HuH-7.5 (cell line): Measurements from ENCODE around the gene CRB2.

ENCODE experiments used
- DNase-seq: peaks from one replicate; pipeline ENCODE4 v3.0.0; 2011; ENCODE audit warnings: low spot score

Gene CRB2

DNA sequence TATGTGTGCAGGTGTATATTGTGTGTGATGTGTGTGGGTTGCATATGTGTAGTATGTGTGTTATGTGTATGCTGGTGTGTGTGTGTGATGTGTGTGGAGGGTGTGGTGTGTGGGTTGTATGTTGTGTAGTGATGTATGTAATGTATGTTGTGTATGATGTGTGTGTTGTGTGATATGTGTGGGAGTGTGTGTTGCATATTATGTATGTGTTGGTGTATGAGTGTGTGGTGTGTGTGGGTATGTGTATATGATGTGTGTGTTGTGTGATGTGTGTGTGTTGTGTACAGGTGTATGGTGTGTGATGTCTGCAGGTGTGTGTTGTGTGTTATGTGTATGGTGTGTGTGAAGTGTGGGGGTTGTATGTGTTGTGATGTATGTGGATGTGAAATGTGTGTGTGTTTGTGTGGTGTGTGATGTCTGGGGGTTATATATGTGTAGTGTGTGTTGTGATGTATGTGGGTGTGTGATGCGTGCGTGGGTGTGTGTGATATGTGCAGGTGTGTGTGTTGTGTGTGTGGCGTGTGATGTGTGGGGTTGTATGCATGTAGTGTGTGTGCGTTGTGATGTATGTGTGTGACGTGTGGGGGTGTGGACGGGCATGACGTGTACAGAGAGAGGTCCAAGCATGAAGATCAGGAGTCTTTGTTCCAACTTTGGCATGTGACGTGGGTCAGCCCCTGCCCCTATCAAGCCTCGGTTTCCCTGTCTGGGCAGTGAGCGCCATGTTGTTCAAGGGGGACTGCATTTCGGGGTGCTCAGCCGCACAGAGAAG, 8.5 kb upstream of the CRB2 start:
- no peak for DNase-seq

DNA sequence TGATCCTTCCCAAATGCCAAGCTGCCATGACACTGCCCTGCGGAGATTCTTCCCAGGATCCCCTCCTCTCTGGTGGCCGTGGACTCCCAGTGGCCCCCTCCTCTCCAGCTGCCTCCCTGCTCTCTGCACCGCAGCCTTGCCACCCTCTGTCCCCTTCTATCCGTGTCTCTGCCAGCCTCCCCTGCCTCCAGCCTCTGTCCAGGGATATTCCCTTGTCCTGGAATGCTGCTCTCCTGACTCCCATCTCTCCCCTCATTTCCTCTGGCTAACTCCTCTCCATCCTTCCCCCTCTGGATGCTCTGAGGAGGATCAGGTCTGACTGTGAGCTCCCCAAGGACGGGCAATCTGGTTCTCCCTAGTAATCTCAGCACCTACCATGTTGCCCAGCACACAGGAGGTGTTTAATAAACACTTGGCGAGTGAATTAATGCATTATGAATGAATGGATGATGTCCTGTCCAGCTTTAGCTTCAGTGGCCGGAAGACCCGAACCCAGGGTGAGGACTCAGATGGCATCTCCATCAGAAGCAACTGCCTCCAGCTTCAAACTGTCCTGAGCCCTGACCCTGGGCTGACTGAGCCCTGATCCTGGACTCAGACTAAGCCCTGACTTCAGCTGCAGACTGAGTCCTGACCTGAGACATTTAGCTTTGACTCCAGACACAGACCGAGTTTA, 7.5 kb upstream of the CRB2 start:
- DNase-seq = peak; percentile 25

DNA sequence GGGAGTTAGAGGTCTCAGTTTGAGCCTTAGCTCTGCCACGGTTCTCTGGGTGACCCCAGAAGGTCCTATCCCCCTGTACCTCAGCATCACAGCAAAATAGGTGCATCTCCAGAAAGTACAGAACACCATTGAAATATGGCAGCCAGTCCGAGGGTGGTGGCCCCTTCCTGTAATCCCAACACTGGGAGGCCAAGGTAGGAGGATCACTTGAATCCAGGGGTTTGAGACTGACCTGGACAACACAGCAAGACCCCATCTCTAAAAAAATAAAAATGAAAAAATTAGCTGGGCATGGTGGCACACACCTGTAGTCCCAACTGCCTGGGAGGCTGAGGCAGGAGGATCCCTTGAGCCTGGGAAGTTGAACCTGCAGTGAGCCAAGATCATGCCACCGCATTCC, 7.0 kb upstream of the CRB2 start:
- DNase-seq = no peak

DNA sequence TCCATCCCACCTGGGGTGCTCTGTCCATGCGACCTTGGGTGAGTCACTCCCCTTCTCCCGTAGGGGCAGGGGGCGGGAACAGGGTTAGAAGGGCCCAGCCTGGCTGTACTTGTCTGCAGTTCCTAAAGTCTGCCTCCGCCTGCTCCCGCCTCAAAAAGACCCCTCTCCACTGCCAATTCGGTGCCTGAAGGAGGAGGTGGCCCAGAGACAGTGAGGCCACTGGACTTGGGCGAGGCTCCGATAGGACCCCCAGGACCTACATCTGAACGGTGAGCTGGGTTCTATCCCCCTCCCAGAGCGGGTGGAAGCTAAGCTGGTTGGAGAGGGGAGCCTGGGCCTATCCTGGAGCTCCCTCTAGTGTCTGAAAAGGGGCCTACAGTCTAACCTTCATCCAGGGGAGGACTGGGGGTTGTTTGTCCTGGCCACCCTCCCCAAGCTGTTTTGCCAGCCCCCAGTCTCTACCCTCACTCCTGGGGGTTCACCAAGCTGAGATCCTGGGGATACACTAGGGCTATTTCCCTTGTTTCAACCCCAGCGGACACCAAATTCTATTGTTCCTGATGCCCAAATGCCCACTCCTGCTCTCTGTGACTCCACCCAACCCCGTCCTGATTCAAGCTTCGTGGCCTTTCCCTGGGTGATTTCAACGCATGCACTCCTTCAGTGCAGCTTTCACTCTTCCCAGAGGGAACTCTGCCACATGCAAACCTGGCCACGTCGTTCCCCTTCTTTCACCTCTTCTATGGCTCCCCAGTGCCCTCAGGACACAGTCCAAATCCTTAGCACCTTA, 6.1 kb upstream of the CRB2 start:
- peak; percentile 93 for DNase-seq

DNA sequence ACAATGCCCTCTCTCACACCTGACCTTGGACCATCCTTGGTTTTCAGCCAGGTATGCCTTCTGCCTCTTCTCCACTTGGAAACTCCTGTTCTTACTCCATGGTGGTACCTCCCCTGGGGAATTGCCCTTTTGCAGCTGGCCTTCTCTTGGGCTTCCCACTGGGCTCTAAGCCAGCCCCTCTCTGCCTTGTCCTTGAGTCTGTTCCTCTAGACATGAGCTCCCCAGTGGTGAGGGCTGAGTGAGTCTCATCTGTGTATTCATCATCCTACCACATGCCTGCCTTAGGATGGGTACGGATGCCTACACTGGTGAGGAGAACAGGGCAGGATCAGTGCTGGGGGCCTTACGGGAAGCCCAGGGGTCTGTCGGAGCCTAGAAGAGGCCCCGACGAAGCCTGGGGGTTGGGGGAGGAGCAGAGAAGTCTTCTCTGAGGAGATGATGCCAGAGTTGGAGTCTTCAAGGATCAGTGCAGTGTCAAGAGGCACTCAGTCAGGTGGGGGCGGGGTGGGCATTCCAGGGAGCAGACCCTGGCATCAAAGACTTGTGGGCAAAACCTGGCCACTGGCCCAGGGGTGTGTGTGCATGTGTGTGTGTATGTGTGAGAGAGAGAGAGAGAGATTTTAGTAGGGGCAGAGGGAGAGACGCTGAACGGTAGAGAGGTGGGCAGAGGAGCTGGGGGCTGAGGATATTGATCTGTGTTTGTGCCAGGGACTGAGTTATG, 5.2 kb upstream of the CRB2 start:
- no peak for DNase-seq

DNA sequence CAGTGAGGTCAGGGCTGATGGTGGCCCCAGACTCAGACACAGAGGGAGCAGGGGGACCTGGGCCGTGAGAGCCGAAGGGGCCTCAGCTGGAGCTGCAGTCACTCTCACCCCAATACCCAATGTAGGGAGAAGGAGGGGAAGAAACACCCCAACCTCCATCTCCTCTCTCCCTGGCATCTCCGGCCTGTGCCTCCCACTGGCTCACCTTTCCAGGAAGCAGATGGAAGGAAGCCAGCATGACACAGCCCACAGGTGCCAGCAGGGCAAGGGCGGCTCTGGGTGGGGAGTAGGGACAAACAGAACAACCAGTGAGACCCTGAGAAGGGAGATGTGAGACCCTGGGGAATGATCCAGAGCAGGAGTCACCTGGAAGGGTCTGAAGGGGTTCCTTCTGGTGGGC, 3.0 kb upstream of the CRB2 start:
- DNase-seq = no peak

DNA sequence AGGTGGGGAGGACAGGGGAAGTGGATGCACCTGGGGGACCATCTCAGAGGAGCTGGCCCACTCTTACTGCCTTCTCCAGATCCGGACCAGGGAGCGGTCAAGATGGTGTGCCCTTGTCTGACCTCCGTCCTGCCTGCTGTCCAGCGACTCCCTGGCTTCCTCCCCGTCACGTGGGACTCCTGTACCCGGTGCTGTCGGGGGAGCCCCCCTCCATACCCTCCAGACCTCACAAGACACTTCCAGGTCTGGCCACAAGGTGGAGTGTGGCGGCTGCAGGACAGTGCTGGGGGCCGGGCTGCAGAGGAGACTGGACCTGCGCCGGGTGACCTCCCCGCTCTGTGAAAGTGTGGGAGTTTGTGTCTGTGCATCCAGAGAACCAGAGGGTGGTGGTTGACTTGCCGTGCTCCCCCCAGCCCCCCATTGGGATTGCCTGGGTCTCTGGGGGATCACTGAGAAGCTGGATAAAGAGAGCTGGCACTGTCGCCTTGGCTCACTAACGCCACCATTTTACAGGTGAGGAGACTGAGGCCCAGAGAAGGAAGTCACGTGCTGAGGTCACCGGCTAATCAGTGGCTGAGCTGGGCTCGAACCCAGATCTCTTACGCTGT, 1.9 kb upstream of the CRB2 start:
- DNase-seq = peak; percentile 94

DNA sequence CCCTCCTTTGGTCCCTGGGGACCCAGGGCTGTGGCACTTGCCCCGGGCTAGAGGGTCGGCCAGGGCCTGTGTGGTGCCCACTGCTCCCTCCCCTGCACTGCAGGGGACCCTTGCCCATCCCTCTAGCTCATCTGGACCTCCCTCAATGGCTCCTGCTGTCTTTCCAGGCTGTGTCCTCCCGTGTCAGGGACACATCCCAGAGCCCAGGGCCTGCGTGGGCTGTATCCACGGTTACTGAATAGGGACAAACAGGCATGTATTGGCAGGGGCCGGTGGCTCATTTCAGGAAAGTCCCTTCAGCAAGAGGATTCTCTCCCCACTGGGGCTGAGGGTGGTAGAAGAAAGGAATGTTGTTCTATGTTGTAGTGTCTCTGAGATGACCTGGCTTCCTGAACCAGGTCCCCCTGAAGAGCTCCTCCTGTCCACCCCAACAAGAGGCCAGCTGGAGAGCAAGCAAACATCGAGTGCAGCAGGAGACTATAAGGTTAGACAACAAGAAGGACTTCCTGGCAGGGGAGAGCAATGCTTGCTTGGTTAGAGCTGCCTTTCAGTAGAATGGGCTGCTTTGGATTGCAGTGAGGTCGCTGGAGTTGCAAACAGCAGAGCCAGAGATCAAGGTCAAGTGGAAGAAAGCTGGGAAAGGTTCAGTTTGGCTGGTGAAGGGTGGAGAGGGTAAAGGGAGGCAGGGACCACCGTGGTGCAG, 1.0 kb upstream of the CRB2 start:
- DNase-seq = no peak

DNA sequence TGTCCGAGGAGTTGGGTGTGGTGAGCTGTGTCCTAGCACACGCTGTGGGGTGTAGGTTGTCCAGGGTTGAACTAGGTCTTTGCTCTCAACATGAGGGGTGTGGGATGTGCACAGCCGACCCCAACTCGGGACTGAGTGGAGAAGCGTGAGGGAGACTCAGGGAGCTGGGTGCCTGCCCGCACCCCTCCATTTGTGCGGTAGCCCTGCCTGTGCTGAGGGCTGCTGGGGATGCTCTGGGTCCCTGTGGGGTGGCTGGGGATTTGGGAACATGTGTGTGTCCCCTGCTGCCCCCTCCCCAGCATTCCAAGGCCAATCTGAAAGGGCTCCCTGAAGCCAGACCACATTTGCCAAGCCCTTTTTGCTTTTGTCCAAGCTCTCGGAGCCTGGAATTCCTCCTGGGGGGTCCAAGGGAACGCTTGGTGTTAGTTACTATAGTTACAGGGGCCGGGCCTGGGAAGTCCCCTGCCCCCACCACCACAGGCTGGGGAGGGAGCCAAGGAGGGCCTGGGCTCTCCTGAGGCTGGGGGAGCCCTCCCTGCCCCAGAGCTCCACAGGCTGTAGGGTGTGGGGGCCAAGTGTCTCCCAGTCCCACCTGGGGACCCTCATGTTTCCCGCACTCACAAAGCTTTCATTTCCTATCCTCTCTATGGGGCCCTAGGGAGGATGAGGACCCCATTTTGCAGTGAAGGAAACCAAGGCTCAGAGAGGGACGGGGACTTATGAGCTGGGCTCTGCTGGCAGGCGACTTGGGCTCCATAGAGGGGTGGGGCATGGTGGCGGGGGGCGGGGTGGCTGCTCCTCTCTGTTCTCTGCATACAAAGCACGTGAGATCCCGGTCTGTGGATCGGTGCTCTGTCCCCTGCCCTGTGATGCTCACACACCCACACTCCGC, 1.1 kb downstream of the CRB2 start:
- no peak for DNase-seq

DNA sequence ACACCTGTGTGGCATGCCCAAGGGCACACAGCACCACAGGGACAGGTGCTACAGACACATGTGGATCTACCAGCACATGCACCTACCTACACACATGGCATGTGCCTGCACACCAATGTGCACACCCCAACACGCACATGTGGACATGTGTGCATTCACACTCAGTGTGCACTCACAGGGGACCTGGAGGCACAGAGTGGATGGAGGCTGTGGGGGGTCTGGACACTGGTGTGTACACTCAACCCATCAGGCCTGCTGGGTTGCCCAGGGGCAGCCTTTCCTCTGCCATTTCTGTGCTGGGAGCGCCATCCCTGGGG, 1.7 kb downstream of the CRB2 start:
- DNase-seq = no peak

DNA sequence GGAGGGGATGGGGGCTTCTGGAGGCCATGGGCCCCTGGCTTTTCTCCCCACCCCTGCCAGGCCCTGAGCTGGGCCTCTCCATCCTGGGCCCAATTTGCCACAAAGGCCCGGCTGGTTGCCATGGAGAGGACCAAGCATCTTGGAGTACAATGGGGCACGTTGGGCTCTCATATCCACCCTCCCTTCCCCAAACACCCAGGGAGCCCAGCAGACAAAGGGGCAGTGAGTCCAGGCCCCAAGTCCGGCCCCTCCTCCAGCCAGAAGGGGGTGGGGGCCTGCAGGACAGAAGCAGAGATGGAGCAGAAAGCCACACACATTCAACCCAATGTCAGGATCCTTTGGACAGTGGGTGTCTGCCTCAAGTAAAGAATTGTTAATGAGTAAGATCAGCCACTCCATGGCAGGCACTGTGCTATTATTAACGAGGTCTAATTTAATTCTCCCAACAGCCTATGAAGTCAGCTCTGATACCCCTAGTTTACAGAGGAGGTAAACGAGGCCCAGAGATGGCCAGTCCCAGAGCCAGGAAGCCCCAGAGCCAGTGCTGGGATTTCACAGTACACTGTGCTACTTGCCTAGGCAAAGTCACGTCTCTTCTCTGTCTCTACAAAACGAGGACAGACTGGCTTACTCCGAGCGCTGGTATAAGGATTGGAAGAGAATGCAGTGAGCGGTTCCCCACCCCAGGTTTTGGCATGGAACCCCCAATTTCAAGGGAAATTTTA, 2.3 kb downstream of the CRB2 start:
- DNase-seq = no peak

DNA sequence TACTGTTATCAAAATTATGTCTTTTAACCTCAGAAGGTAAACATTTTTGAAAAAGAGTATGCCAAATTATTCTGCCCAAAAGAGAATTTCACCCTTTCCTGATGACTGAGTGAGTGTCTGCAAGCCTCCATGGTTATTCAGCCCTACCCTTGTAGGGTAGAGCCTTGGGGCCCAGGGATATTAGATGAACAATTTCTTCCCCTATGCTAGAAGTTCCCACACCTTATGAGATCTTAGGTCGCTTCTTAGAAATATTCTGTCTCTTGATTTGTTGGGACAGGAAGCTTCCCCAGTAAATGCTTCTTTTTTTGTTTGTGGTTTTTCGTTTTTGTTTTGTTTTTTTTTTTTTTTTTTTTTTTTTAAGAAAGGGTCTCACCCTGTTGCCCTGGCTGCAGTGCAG, 3.1 kb downstream of the CRB2 start:
- no peak for DNase-seq

DNA sequence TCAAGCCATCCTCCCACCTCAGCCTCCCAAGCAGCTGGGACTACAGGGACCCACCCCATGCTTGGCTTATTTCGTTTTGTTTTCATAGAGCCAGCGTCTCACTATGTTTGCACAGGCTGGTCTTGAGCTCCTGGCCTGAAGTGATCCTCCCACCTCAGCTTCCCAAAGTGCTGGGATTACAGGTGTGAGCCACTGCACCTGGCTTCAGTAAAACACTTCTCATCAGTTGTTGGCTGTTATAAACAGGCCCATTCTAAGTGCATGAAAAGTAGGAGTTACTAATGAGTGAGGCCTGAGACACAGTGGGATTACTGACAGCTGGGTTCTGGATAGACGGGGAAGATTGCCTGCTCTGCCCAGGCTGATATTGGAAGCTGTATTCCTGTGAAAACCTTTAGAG, 3.5 kb downstream of the CRB2 start:
- DNase-seq = peak; percentile 18

DNA sequence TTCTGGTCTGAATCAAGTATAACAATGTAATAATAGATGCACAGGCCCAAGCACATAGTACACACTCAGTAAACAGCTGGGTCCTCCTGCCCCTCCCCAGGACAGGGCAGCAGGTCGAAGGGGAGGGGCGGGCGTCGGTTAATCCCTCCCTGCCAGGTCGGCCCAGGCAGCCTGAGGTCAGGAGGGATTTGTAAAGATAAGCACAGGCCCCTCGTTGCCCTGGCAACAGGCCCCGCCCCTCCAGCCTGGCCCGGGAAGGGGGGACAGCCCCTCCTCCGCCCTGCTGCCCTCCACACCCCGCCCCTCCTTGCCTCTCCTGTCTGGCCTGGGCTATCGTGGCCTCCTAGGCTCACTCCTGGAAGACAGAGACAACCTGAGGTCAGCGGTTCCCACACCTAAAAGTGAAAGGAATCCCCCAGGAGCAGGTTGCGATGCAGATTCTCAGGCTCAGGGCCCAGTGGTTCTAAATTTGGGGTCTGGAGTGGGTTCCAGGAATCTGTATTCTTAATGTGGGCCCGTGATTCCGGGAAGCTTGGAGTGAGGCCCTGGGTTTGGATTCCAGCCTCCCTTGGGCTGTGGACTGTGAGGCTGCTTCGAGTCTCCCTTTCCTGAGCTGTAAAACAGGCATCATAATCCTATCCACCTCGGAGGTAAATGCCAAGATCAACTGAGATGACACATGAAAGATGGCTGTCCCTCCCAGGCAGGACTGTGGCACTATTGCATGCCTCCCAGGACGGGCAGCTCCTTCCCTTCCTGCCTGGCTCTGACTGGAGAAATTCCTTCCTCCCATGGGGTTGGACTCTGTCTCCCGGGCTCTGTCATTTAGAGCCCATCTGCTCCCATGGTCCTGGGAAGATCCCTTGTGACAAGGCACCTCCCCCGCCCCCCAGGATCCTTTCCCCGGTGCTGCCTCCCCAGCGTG, 4.4 kb downstream of the CRB2 start:
- peak; percentile 99 for DNase-seq

DNA sequence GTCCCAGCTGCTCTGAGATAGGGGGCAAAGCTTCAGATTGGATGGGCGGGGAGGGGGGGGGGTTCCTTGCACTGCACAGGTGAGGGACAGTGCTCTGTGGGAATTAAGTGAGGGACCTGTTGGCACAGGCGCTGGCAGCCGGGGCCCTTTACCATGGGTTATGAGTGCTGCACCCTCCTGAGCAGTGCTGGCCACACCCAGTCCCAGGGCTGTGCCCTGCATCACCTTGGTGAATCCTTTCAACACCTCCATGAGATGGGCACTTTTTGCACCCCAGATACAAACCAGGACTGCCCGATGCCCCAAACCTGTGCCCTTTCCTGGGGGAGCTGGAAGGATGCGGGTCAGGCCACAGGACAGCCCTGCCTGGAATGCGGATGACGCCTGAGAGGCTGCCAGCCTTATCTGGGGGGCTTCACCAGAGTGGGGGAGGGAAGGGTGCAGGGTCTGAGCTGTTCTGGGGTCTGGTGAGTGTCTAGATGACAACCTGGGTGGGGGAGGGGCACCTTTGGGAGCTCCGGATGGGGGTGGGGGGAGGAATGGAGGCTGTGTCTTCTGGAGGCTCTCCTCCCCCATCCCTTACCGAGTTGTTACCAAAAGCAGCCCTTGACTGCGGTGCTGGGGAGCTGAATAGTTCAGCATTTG, 5.2 kb downstream of the CRB2 start:
- DNase-seq = no peak

DNA sequence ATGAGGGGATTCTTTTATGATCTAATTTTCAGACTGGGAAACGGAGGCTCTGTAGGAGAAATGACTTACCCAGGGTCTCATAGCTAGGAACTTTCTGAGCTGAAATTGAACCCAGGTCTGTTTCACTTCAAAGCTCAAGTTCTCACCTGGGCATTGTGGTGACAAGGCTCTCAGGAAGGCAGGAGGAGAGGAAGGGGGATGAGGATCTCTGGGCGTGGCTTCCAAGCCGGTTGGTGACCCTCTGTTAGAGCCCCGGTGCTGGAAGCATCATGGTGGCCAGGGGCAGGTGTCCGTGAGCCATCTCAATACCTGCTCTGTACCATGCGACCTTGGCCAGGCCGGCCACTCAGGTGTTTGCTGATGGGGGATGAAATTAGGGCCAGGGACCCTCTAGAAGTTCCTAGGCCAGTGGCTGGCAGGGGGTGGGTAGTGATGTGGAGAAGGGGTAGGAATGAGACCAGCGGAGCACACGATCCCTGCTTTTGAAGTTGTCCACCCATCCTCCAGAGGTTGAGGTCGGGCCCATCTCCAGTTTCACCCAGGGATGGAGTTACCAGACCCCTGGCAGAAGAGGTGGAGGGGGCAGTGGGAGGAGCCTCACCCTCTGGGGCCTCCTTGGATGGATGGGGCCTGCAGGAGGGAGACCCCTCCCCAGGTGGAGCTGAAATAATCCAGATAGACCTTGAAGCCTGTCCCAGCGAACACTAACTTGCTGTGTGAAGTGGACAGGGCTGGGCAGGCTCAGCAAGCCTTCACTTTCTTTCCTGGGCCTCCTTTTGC, 5.9 kb downstream of the CRB2 start:
- no peak for DNase-seq

DNA sequence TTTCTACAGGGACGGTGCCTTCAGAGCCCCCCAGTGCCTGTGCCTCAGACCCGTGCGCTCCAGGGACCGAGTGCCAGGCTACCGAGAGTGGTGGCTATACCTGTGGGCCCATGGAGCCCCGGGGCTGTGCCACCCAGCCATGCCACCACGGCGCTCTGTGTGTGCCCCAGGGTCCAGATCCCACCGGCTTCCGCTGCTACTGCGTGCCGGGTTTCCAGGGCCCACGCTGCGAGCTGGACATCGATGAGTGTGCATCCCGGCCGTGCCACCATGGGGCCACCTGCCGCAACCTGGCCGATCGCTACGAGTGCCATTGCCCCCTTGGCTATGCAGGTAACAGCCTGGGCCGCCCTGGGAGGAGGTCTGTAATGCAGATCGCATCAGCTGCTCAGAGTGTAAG, 6.9 kb downstream of the CRB2 start:
- no peak for DNase-seq
